GM21717 (cell line): Measurements from ENCODE around the gene CROCC2.

Experiments
- ATAC-seq: cut with Tn5 transposase; IDR thresholded peaks from one replicate; pipeline ENCODE4 v1.9.1; 2021; ENCODE audit warnings: mild to moderate bottlenecking, moderate library complexity; ENCODE audit not compliant: unreplicated experiment

The CROCC2 gene

GRCh38 chr2:240875228-240876034, 30.7 kb upstream of the CROCC2 start:
- no peak for ATAC-seq

- no peak for ATAC-seq
These were observed 30.1 kb upstream of the CROCC2 start for GRCh38 chr2:240876035-240876474.

GRCh38 chr2:240876475-240877251, 29.5 kb upstream of the CROCC2 start:
- no peak for ATAC-seq

GRCh38 chr2:240877460-240878340, 28.4 kb upstream of the CROCC2 start:
- ATAC-seq: no peak

- ATAC-seq: no peak
These were observed 27.7 kb upstream of the CROCC2 start for GRCh38 chr2:240878341-240878936.

GRCh38 chr2:240879105-240879504, 27.0 kb upstream of the CROCC2 start:
- ATAC-seq: no peak

- no peak for ATAC-seq
These were observed 24.2 kb upstream of the CROCC2 start for GRCh38 chr2:240881913-240882312.

- no peak for ATAC-seq
These were observed 21.9 kb upstream of the CROCC2 start for GRCh38 chr2:240884221-240884620.

GRCh38 chr2:240884745-240885144, 21.4 kb upstream of the CROCC2 start:
- ATAC-seq: no peak

GRCh38 chr2:240885566-240885965, 20.6 kb upstream of the CROCC2 start:
- no peak for ATAC-seq

- no peak for ATAC-seq
These were observed 20.0 kb upstream of the CROCC2 start for GRCh38 chr2:240886023-240886565.

- no peak for ATAC-seq
These were observed 19.2 kb upstream of the CROCC2 start for GRCh38 chr2:240886678-240887609.

GRCh38 chr2:240887631-240888030, 18.5 kb upstream of the CROCC2 start:
- no peak for ATAC-seq

GRCh38 chr2:240888130-240888889, 17.8 kb upstream of the CROCC2 start:
- ATAC-seq: no peak

GRCh38 chr2:240888890-240889573, 17.1 kb upstream of the CROCC2 start:
- no peak for ATAC-seq

- ATAC-seq: no peak
These were observed 16.3 kb upstream of the CROCC2 start for GRCh38 chr2:240889601-240890560.

GRCh38 chr2:240890691-240891090, 15.4 kb upstream of the CROCC2 start:
- no peak for ATAC-seq
